ENCODE data around the gene MCM3AP.
A peak's percentile ranks its signal among the peaks of the same experiment; 100 is the strongest.
"Not testable (repeated sequence)": the region's sequence is repeated elsewhere in the genome, so short reads cannot be mapped to it uniquely, and the experiment has no call there.

MCM3AP gene

DNA sequence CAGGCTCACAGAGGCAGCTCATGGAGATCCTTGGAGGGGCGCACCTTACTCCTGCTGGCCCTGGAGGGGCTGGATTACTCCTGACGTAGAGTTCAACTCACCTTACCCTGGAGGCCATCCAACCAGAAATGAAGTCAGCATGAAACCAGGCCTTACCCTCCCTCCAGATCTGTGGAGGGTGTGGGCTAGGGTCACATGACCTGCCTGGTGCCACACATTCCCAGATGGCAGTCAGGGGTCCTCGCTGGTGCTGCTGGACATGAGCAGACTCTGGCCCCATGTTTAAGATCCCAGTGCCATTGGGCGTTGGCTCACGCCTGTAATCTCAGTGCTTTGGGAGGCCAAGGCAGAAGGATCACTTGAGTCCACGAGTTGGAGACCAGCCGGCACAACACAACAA, 33.8 kb upstream of the MCM3AP start:
- Mint-ChIP-seq H3K9me3 (no peaks in the 10 kb centered on the region), H3K27me3 (no peaks in the 10 kb centered on the region), H3K4me3 (no peak overlapping the region), H3K4me1 (ENCODE audit: low read depth) (peaks cover 31% of the 10 kb centered on the region), H3K36me3 (ENCODE audit: low read depth) (peaks cover 5% of the 10 kb centered on the region), H3K27ac (peak overlapping the region; percentile 37)
- intact Hi-C loops (cut with micrococcal nuclease) = no loop called here

DNA sequence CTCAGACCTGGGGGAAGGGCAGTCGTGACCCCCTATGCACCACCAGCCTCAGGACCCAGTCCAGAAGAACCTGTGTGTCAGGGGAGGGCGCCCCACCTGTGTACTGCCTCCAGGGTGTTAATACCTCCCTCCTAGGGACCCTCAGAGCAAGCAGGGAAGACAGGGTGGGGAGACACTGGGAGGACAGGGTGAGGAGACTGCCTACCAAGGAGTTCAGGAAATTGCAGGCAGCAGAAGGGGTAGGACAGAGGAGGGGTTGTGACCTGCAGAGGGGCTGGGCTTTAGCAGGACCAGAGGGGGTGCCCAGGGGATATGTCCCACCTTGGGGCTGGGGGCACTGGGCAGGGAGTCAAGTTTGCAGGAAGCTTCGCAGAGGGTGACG, 33.0 kb upstream of the MCM3AP start:
- H3K4me1 Mint-ChIP-seq (ENCODE audit: low read depth) = peaks cover 31% of the 10 kb centered on the region
- no peaks in the 10 kb centered on the region for H3K36me3 Mint-ChIP-seq (ENCODE audit: low read depth)
- peak overlapping the region; percentile 37 for H3K27ac Mint-ChIP-seq
- intact Hi-C loops (cut with micrococcal nuclease) = no loop called here
- no peaks in the 10 kb centered on the region for H3K9me3 Mint-ChIP-seq
- H3K4me3 Mint-ChIP-seq = no peak overlapping the region
- H3K27me3 Mint-ChIP-seq = no peaks in the 10 kb centered on the region

DNA sequence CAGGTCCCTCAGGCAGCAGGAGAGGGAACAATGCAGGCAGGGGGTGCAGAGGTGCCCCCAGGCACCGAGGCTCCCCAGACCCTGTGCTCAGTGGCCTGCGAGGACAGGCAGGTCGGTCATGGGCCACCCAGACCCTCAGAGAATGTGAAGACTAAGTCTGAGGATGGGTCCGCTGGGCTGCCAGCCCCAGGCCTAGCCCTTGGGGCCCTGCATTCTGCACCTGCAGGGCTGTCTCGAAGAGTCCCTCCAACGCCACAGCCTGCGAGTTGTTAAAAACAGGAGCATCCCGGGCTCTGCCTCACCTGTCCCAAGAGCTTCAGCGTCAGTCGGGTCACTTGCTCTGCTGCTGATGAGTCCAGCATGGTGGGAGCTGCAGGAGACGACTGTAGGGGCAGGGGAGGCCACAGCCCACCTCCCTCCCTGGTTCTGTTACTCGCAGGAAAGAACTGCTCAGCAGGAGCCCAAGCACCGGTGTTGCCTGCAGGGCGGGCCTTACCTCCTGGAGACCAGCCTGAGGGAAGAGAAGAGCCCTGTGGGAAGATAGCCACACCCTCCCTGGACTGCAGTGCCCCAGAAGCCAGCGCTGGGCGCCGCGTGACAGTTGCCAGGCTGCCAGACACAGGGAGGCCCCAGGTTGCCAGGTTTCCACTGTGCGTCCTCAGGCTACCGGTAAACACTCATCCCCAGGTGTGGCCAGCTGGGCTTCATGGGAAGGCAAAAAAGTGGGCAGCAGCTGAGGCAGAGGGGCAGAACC, 32.5 kb upstream of the MCM3AP start:
- Mint-ChIP-seq H3K9me3 (no peaks in the 10 kb centered on the region), H3K4me1 (ENCODE audit: low read depth) (peaks cover 26% of the 10 kb centered on the region), H3K4me3 (no peak overlapping the region), H3K27me3 (no peaks in the 10 kb centered on the region), H3K27ac (peak overlapping the region; percentile 37), H3K36me3 (ENCODE audit: low read depth) (no peaks in the 10 kb centered on the region)
- intact Hi-C loops (cut with micrococcal nuclease) = no loop called here

DNA sequence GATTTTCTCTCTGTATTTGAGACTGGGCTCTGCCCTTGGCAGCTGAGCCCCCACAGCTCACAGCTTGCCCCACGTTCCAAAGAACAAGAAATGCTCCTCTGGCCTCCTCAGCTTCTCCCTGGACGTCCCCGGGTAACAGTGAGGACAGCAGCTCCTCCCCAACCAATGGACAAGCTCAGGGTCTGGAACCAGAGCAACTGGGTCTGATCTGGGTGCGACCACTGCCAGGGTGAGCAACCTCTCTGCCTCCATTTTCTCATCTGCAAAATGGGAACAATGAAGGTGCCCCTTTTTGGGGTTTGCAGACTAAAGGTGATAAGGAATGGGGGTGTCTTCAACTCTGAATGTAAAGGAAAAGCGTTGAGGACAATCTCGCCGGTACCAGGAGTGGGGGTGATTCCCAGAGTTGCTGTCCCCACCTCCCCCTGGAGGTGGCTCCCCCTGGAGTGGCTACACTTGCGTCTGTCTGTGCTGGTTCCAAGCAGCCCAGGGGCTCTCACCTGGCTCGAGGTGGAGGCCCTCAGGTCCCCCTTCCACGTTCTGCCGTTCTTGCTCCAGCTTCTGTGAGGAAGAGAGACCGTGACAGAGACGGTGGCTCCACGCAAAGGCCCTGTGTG, 31.4 kb upstream of the MCM3AP start:
- H3K4me1 Mint-ChIP-seq (ENCODE audit: low read depth) = peaks cover 15% of the 10 kb centered on the region
- H3K4me3 Mint-ChIP-seq = no peak overlapping the region
- H3K27ac Mint-ChIP-seq = no peak overlapping the region
- H3K9me3 Mint-ChIP-seq = no peaks in the 10 kb centered on the region
- no peaks in the 10 kb centered on the region for H3K27me3 Mint-ChIP-seq
- no peaks in the 10 kb centered on the region for H3K36me3 Mint-ChIP-seq (ENCODE audit: low read depth)
- intact Hi-C loops (cut with micrococcal nuclease) = no loop called here

GRCh38 chr21:46314441-46315020, 29.1 kb upstream of the MCM3AP start:
- Mint-ChIP-seq H3K4me3 (no peak overlapping the region), H3K4me1 (ENCODE audit: low read depth) (peaks cover 6% of the 10 kb centered on the region), H3K27ac (no peak overlapping the region), H3K36me3 (ENCODE audit: low read depth) (no peaks in the 10 kb centered on the region), H3K27me3 (no peaks in the 10 kb centered on the region), H3K9me3 (no peaks in the 10 kb centered on the region)
- intact Hi-C loops (cut with micrococcal nuclease) = no loop called here

DNA sequence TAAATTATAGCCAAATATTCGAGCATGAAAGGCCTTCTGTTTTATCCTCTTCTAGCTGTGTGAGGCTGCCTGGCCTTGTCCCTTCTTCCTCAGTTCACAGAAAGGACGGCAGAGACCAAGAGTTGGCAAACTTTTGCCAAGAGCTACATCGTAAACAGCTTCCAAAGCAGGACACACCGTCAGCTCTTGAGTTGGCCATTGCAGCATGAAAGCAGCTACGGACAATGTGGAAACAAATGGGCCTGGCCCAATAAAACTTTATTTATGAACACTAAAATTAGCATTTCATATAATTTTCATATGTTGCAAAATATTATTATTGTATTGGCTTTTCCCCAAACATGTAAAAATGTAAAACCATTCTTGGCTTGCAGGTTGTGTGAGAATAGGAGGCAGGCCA, 27.5 kb upstream of the MCM3AP start:
- Mint-ChIP-seq H3K9me3 (no peaks in the 10 kb centered on the region), H3K36me3 (ENCODE audit: low read depth) (peaks cover 7% of the 10 kb centered on the region), H3K27me3 (no peaks in the 10 kb centered on the region), H3K4me3 (no peak overlapping the region), H3K27ac (no peak overlapping the region), H3K4me1 (ENCODE audit: low read depth) (no peaks in the 10 kb centered on the region)
- intact Hi-C loops (cut with micrococcal nuclease) = no loop called here

DNA sequence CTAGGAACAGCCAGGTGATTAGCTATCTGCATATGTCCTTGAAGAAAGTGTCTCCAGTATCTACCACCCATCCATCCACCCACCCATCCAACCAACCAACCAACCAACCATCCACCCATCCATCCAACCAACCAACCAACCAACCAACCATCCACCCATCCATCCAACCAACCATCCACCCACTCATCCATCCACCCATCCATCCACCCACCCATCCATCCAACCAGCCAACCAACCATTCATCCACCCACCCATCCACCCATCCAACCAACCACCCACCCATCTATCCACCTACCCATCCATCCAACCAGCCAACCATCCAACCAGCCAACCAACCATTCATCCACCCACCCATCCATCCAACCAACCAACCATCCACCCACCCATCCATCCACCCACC, 26.2 kb upstream of the MCM3AP start:
- H3K27ac Mint-ChIP-seq = no peak overlapping the region
- intact Hi-C loops (cut with micrococcal nuclease) = no loop called here
- H3K36me3 Mint-ChIP-seq (ENCODE audit: low read depth) = peaks cover 7% of the 10 kb centered on the region
- H3K27me3 Mint-ChIP-seq = no peaks in the 10 kb centered on the region
- H3K4me3 Mint-ChIP-seq = no peak overlapping the region
- H3K4me1 Mint-ChIP-seq (ENCODE audit: low read depth) = no peaks in the 10 kb centered on the region
- no peaks in the 10 kb centered on the region for H3K9me3 Mint-ChIP-seq

DNA sequence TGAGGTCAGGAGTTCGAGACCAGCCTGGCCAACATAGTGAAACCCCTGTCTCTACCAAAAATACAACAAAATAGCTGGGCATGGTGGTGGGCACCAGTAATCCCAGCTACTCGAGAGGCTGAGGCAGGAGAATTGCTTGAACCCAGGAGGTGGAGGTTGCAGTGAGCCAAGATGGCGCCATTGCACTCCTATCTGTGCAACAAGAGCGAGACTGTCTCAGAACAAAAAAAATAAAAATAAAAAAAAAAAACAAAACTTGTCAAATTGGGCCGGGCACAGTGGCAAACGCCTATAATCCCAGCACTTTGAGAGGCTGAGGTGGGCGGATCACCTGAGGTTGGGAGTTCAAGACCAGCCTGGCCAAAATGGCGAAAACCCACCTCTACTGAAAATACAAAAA, 24.8 kb upstream of the MCM3AP start:
- H3K4me1 Mint-ChIP-seq (ENCODE audit: low read depth); H3K27ac Mint-ChIP-seq; H3K36me3 Mint-ChIP-seq (ENCODE audit: low read depth); H3K9me3 Mint-ChIP-seq; intact Hi-C loops (cut with micrococcal nuclease); H3K27me3 Mint-ChIP-seq; H3K4me3 Mint-ChIP-seq: not testable (repeated sequence)

- no peaks in the 10 kb centered on the region for H3K9me3 Mint-ChIP-seq
- intact Hi-C loops (cut with micrococcal nuclease) = no loop called here
- H3K27ac Mint-ChIP-seq = no peak overlapping the region
- peaks cover 21% of the 10 kb centered on the region for H3K36me3 Mint-ChIP-seq (ENCODE audit: low read depth)
- H3K4me1 Mint-ChIP-seq (ENCODE audit: low read depth) = no peaks in the 10 kb centered on the region
- no peak overlapping the region for H3K4me3 Mint-ChIP-seq
- no peaks in the 10 kb centered on the region for H3K27me3 Mint-ChIP-seq
Observed at GRCh38 chr21:46308431-46308830, 23.0 kb upstream of the MCM3AP start.

DNA sequence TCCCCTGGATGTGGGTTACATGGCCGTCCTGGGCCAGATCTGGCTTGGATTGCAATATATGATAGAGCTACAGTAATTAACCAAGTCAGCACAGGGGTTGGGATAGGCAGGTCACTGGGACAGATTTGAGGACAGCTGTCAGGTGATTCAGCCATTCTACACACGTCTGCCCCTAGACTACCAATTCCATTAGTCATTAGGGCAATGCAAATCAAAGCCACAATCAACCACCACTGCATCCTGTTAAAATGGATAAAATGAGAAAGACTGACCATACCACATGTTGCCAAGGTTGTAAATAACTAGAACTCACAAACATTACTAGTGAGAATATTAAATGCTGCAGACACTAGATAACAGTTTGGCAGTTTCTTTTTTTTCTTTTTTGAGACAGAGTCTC, 22.2 kb upstream of the MCM3AP start:
- peaks cover 21% of the 10 kb centered on the region for H3K36me3 Mint-ChIP-seq (ENCODE audit: low read depth)
- no peaks in the 10 kb centered on the region for H3K4me1 Mint-ChIP-seq (ENCODE audit: low read depth)
- H3K27me3 Mint-ChIP-seq = no peaks in the 10 kb centered on the region
- intact Hi-C loops (cut with micrococcal nuclease) = no loop called here
- no peak overlapping the region for H3K27ac Mint-ChIP-seq
- no peak overlapping the region for H3K4me3 Mint-ChIP-seq
- no peaks in the 10 kb centered on the region for H3K9me3 Mint-ChIP-seq

- H3K36me3 Mint-ChIP-seq (ENCODE audit: low read depth) = peaks cover 21% of the 10 kb centered on the region
- H3K27me3 Mint-ChIP-seq = no peaks in the 10 kb centered on the region
- no peaks in the 10 kb centered on the region for H3K9me3 Mint-ChIP-seq
- no peaks in the 10 kb centered on the region for H3K4me1 Mint-ChIP-seq (ENCODE audit: low read depth)
- no peak overlapping the region for H3K27ac Mint-ChIP-seq
- intact Hi-C loops (cut with micrococcal nuclease) = no loop called here
- no peak overlapping the region for H3K4me3 Mint-ChIP-seq
Observed at GRCh38 chr21:46304955-46305354, 19.5 kb upstream of the MCM3AP start.

DNA sequence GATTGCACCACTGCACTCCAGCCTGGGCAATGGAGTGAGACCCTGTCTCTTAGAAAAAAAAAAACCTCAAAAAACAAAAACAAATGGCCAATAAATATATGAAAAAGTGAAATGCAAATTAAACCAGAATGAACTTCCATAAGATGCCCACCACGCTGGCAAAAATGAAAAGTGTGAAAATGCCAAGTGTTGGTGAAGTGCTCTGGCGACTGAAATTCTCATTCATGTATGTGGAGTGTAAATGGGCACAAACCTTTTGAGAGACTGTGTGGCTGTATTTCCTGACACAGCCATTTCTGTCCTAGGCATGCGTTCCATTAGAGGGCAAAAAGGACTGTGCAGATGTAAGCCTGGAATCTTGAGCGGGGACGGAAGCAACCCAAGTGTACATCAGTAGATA, 19.0 kb upstream of the MCM3AP start:
- H3K36me3 Mint-ChIP-seq (ENCODE audit: low read depth) = peaks cover 21% of the 10 kb centered on the region
- H3K9me3 Mint-ChIP-seq = no peaks in the 10 kb centered on the region
- no peaks in the 10 kb centered on the region for H3K27me3 Mint-ChIP-seq
- intact Hi-C loops (cut with micrococcal nuclease) = no loop called here
- H3K27ac Mint-ChIP-seq = no peak overlapping the region
- H3K4me1 Mint-ChIP-seq (ENCODE audit: low read depth) = no peaks in the 10 kb centered on the region
- H3K4me3 Mint-ChIP-seq = no peak overlapping the region

- intact Hi-C loops (cut with micrococcal nuclease) = no loop called here
- H3K36me3 Mint-ChIP-seq (ENCODE audit: low read depth) = peaks cover 18% of the 10 kb centered on the region
- H3K27ac Mint-ChIP-seq = no peak overlapping the region
Observed at GRCh38 chr21:46301759-46302158, 16.3 kb upstream of the MCM3AP start.

GRCh38 chr21:46299167-46299566, 13.8 kb upstream of the MCM3AP start:
- intact Hi-C loops (cut with micrococcal nuclease) = no loop called here
- peaks cover 35% of the 10 kb centered on the region for H3K27me3 Mint-ChIP-seq
- no peak overlapping the region for H3K4me3 Mint-ChIP-seq
- H3K9me3 Mint-ChIP-seq = no peaks in the 10 kb centered on the region
- H3K4me1 Mint-ChIP-seq (ENCODE audit: low read depth) = peaks cover 26% of the 10 kb centered on the region
- H3K27ac Mint-ChIP-seq = no peak overlapping the region
- H3K36me3 Mint-ChIP-seq (ENCODE audit: low read depth) = peaks cover 7% of the 10 kb centered on the region

More at GRCh38 chr21:46301759-46302158, 16.3 kb upstream of the MCM3AP start:
- Mint-ChIP-seq H3K4me3 (no peak overlapping the region), H3K4me1 (ENCODE audit: low read depth) (peaks cover 10% of the 10 kb centered on the region), H3K27me3 (peaks cover 21% of the 10 kb centered on the region), H3K9me3 (no peaks in the 10 kb centered on the region)

Data from dendritic cell treated with granulocyte-macrophage colony-stimulating factor and Interleukin-4, amounts not matched to agents 40 ng/mL and 50 ng/mL, for 4 days (primary cell).